ENCODE results near the gene ABCA7. TPM values are rescaled to one million over a fixed set of nuclear protein-coding genes. Genes with fewer than 3 reads are reported as not detected.

ABCA7 gene
- total RNA-seq, result 13.0 and 14.0 TPM in 2 replicates

GRCh38 chr19:1039646-1040475 is at the start of gene ABCA7:
Gene ABCA7, plus strand, starts transcription at chr19:1040107. Its CDS starts 1,255 bp downstream, at chr19:1041362.

GRCh38 chr19:1000095-1000494 is 39.8 kb upstream of the ABCA7 start, which contains the start of gene GRIN3B:
Gene GRIN3B, plus strand, starts transcription at chr19:1000419. Its CDS starts 19 bp downstream, at chr19:1000438.

GRCh38 chr19:1020868-1021425 is 19.0 kb upstream of the ABCA7 start, which contains the start of gene TMEM259:
Gene TMEM259, minus strand, starts transcription at chr19:1021123. Its CDS starts 127 bp downstream, at chr19:1020996.

GRCh38 chr19:1025960-1026782 is 13.7 kb upstream of the ABCA7 start, which contains the start of gene CNN2:
Gene CNN2, plus strand, starts transcription at chr19:1026608. Its CDS starts 54 bp downstream, at chr19:1026662.

GRCh38 chr19:1066748-1067340 is 26.9 kb downstream of the ABCA7 start, which contains the start of gene ARHGAP45:
Gene ARHGAP45, plus strand, starts transcription at chr19:1067167. Its CDS starts 239 bp downstream, at chr19:1067406.

GRCh38 chr19:1094978-1095701 is 55.2 kb downstream of the ABCA7 start, which contains the start of gene POLR2E:
Gene POLR2E, minus strand, starts transcription at chr19:1095375. Its CDS starts 60 bp downstream, at chr19:1095315.

GRCh38 chr19:1103708-1104310 is 63.9 kb downstream of the ABCA7 start, which contains the start of gene GPX4:
Gene GPX4, plus strand, starts transcription at chr19:1103994. Its CDS starts 50 bp downstream, at chr19:1104044.

Small RNA genes lying within 50 kb of the gene (small RNA-seq; reads per million reads assigned to genes)
- gene RNU6-2, result 20.5 reads per million, percentile 96 among the genes with 10 or more reads in this experiment

Other genes with a start within 250 kb of the ABCA7 start
- 106 and 194 TPM in 2 replicates for gene PTBP1, start 242.7 kb upstream of the ABCA7 start, total RNA-seq
- gene PLPPR3, start 218.2 kb upstream of the ABCA7 start, total RNA-seq, result under 0.01 TPM in 1 of 2 replicates, not detected in the other
- not detected in 2 replicates for gene AZU1, start 212.3 kb upstream of the ABCA7 start, total RNA-seq
- gene PRTN3, start 199.1 kb upstream of the ABCA7 start, total RNA-seq, result not detected in 2 replicates
- gene ELANE, start 187.8 kb upstream of the ABCA7 start, total RNA-seq, result not detected in 2 replicates
- 1.3 and 1.6 TPM in 2 replicates for gene CFD, start 180.4 kb upstream of the ABCA7 start, total RNA-seq
- gene MED16, start 146.9 kb upstream of the ABCA7 start, total RNA-seq, result 25.5 and 32.2 TPM in 2 replicates
- gene RNU6-9, start 146.6 kb upstream of the ABCA7 start, total RNA-seq, result not detected in 2 replicates
- 35.3 and 49.0 TPM in 2 replicates for gene R3HDM4, start 126.9 kb upstream of the ABCA7 start, total RNA-seq
- not detected in 2 replicates for gene KISS1R, start 122.8 kb upstream of the ABCA7 start, total RNA-seq
- 177 and 216 TPM in 2 replicates for gene ARID3A, start 114.1 kb upstream of the ABCA7 start, total RNA-seq
- 60.1 TPM in 2 replicates for gene WDR18, start 55.8 kb upstream of the ABCA7 start, total RNA-seq
- under 0.01 and 0.79 TPM in 2 replicates for gene GRIN3B, start 39.7 kb upstream of the ABCA7 start, total RNA-seq
- gene TMEM259, start 19.0 kb upstream of the ABCA7 start, total RNA-seq, result 79.3 and 114 TPM in 2 replicates
- gene RNU6-2, start 18.6 kb upstream of the ABCA7 start, total RNA-seq, result not detected in 2 replicates
- gene CNN2, start 13.5 kb upstream of the ABCA7 start, total RNA-seq, result 33.0 and 118 TPM in 2 replicates
- gene ARHGAP45, start 27.1 kb downstream of the ABCA7 start, total RNA-seq, result 1.2 and 8.4 TPM in 2 replicates
- gene POLR2E, start 55.3 kb downstream of the ABCA7 start, total RNA-seq, result 55.0 and 196 TPM in 2 replicates
- gene GPX4, start 63.9 kb downstream of the ABCA7 start, total RNA-seq, result 203 and 236 TPM in 2 replicates
- 42.0 and 42.2 TPM in 2 replicates for gene SBNO2, start 134.2 kb downstream of the ABCA7 start, total RNA-seq
- gene STK11, start 165.7 kb downstream of the ABCA7 start, total RNA-seq, result 61.2 and 76.1 TPM in 2 replicates
- gene CBARP, start 197.9 kb downstream of the ABCA7 start, total RNA-seq, result 1.6 and 3.5 TPM in 2 replicates
- gene ATP5F1D, start 201.6 kb downstream of the ABCA7 start, total RNA-seq, result 22.0 and 23.4 TPM in 2 replicates
- gene MIDN, start 208.5 kb downstream of the ABCA7 start, total RNA-seq, result 22.0 and 27.9 TPM in 2 replicates
- gene CIRBP, start 229.2 kb downstream of the ABCA7 start, total RNA-seq, result 223 and 337 TPM in 2 replicates
- 22.0 and 46.3 TPM in 2 replicates for gene FAM174C, start 235.4 kb downstream of the ABCA7 start, total RNA-seq
- 0.39 TPM in 1 of 2 replicates, not detected in the other for gene EFNA2, start 245.8 kb downstream of the ABCA7 start, total RNA-seq